ENCODE results near the gene REC8. TPM values are rescaled to one million over a fixed set of nuclear protein-coding genes. Genes with fewer than 3 reads are reported as not detected.
"Not testable (repeated sequence)": the region's sequence is repeated elsewhere in the genome, so short reads cannot be mapped to it uniquely, and the experiment has no call there.

Gene REC8
- total and polyA plus RNA-seq, 2 of the 13 experiments (the other 11 are each of a cell fraction or from before 2014, with no cell fraction given): 3.4 to 14.7 TPM

DNA sequence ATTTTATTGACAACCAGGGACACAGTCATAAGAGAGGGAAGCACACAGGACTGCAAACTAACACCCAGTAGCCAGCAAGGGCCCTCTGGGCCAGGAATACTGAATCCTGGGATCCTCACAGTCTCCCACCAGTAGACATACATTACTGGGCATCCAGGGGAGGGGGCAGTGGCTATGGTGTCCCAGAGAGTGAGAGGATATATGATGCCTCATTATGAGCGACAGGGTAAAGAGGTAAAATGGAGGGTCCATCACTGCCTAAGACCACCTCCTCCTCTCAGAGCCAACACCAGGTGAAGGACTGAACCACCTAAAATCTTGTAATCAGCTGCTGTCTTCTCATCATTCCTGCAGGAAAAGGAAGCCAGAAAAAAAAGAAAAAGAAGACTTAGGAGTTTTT lies 45.0 kb downstream of the REC8 start:
- CTCF ChIA-PET (ENCODE audit: low intra/inter-chr PET ratio, low total read pairs): interaction anchor here (1.5 to 3.1 kb wide), 3 partner anchors 26 to 81 kb away, joined by 10 to 44 read pairs (median 19); partner anchors contain the start of genes RABGGTA and TINF2
- peaks cover 8 to 11% of the 10 kb centered on the region in 2 experiments; a peak in 4 of 5 replicates for H3K36me3 ChIP-seq (replicated peaks in 1 of 2; ENCODE audit: control insufficient read depth in 1 of 2, insufficient read depth in 2 of 2, low read length in 2 of 2)
- FAIRE-seq; in situ Hi-C loops (cut with HindIII; ENCODE audit: extremely low pct_ligation_motif_present, low pct_unique_long_range_greater_than_20kb); H3K9ac ChIP-seq (ENCODE audit: insufficient read depth, low read depth, low read length); ATAC-seq; H4K20me1 ChIP-seq (ENCODE audit: insufficient read depth, low read length); DNase-seq (ENCODE audit: low spot score); H3K4me3 ChIP-seq (replicated peaks in 1 of 3; ENCODE audit: insufficient read depth in 1 of 3, low read depth in 2 of 3, low read length in 3 of 3); H3K27me3 ChIP-seq (ENCODE audit: control insufficient read depth in 1 of 2, insufficient read depth in 2 of 2, low read length in 2 of 2); H3K9me3 ChIP-seq (ENCODE audit: low read length); BruUV-seq (replicated peaks); H3K27ac ChIP-seq (ENCODE audit: extremely low read length, insufficient read depth, low read length); H2AFZ ChIP-seq (ENCODE audit: low read length); H3K4me2 ChIP-seq (ENCODE audit: low read depth, low read length); TF ChIP-seq FOXP1 (CRISPR knock-in tag; IDR thresholded peaks at IDR 0.05): not testable (repeated sequence)
- peaks cover 23% of the 10 kb centered on the region for H3K79me2 ChIP-seq (ENCODE audit: insufficient read depth, low read length)
- intact Hi-C loops (cut with micrococcal nuclease; ENCODE audit: unreplicated experiment): loop anchor here (1.0 to 2.0 kb wide), 4 partner anchors 15 to 80 kb away; partner anchors contain the start of genes GMPR2, NEDD8, RABGGTA and TINF2
- peaks cover 32% of the 10 kb centered on the region for H3K4me1 ChIP-seq (ENCODE audit: insufficient read depth, low read length)
- WGBS (ENCODE audit: low lambda C conversion rate): 100% methylated on average over 1 of the region's 1 CpG
- TF ChIP-seq ZNF317 (CRISPR knock-in tag; IDR thresholded peaks at IDR 0.05) (0 out of 2 replicates have a peak, but pooled peaks have one; percentile 24), ZNF607 (CRISPR knock-in tag; IDR thresholded peaks at IDR 0.05; ENCODE audit: borderline replicate concordance) (0 out of 2 replicates have a peak, but pooled peaks have one; percentile 9), ZNF547 (CRISPR knock-in tag; IDR thresholded peaks at IDR 0.05) (0 out of 2 replicates have a peak, but pooled peaks have one; percentile 39), FOXP1 (IDR thresholded peaks at IDR 0.05) (0 out of 2 replicates have a peak, but pooled peaks have one; percentile 30), ZNF75D (CRISPR knock-in tag; IDR thresholded peaks at IDR 0.05; ENCODE audit: borderline replicate concordance) (peak; percentile 73; the same call in 1 of the 2 replicates), TEAD3 (CRISPR knock-in tag; optimal IDR thresholded peaks at IDR 0.05; ENCODE audit: borderline replicate concordance) (peak; percentile 17)
- TF ChIP-seq, protein P1, sequence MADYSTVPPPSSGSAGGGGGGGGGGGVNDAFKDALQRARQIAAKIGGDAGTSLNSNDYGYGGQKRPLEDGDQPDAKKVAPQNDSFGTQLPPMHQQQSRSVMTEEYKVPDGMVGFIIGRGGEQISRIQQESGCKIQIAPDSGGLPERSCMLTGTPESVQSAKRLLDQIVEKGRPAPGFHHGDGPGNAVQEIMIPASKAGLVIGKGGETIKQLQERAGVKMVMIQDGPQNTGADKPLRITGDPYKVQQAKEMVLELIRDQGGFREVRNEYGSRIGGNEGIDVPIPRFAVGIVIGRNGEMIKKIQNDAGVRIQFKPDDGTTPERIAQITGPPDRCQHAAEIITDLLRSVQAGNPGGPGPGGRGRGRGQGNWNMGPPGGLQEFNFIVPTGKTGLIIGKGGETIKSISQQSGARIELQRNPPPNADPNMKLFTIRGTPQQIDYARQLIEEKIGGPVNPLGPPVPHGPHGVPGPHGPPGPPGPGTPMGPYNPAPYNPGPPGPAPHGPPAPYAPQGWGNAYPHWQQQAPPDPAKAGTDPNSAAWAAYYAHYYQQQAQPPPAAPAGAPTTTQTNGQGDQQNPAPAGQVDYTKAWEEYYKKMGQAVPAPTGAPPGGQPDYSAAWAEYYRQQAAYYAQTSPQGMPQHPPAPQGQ (CRISPR knock-in tag; IDR thresholded peaks at IDR 0.05; ENCODE audit: borderline replicate concordance): 0 out of 2 replicates have a peak, but pooled peaks have one; percentile 14
- POLR2A ChIA-PET: interaction anchor here (1.7 to 4.9 kb wide), 2 partner anchors 29 to 54 kb away, joined by 19 to 99 read pairs; partner anchors contain the start of genes IPO4 and RABGGTA

Data from HepG2 (cell line).